HG02610 (cell line): ENCODE results near the gene ZNF234.
A peak's percentile ranks its signal among the peaks of the same experiment; 100 is the strongest.
"Not testable (repeated sequence)": the region's sequence is repeated elsewhere in the genome, so short reads cannot be mapped to it uniquely, and the experiment has no call there.

Experiments used
- ATAC-seq: cut with Tn5 transposase; IDR thresholded peaks from one replicate; pipeline ENCODE4 v1.9.1; 2021; ENCODE audit warnings: mild to moderate bottlenecking, moderate library complexity; ENCODE audit not compliant: unreplicated experiment

The ZNF234 gene

DNA sequence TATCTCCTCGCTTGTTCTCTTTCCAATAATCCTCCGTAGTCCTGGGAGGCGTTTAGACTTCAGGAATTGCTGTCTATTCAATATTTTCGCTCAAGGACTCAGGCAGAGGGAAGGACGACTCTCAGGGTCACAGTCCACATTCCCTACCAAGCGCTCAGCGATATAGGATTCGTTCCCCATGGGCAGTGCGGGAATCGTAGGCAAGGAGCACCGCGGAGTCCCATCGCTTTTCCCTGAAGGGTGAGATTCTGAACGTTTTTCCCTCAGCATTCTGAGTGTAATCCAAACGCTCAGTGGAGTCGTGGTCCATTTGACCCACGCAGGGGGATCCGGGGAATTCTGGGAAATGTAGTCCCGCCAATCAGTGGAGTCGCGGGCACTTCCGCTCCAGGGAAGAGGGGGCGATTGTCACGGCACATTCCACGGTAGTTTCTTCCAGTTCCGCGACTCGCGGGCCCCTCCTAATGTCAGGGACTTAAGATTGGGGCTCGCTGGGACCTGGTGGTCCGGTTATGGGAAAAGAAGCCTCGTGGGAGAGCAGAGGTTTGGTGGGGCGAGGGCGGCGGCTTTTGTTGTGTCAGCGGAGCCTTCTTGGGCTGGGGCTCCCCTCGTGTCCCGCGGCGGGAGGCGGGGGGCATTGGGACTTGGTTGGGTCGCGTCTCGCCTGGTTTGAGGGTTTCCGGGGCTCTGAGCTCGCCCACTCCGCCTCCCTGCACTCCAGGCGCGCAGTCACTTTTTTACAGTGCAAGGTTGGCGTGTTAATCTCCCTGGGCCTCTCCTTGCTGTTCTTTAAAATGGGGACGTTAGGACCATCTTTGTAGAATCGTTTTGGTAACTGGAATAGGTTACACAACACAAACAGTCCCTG lies at the start of gene ZNF234:
Gene ZNF234 (plus strand): TSS at position 364 of the 868 bp plus-strand sequence. CDS start 3,079 bp downstream, outside the sequence.
- ATAC-seq = peak; percentile 54

DNA sequence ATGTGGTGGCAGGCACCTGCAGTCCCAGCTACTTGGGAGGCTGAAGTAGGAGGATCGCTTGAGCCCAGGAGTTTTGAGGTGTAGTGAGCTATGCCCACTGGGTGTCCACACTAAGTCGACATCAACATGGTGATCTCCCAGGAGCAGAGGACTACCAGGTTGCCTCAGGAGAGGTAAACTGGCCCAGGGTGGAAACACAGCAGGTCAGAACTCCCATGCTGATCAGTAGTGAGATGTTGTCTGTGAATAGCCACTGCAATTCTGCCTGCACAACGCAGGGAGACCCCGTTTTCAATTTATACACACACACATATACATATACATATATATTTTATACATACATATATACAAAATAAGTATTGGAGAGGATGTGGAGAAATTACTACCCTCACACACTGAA lies 49.2 kb upstream of the ZNF234 start:
- no peak for ATAC-seq

DNA sequence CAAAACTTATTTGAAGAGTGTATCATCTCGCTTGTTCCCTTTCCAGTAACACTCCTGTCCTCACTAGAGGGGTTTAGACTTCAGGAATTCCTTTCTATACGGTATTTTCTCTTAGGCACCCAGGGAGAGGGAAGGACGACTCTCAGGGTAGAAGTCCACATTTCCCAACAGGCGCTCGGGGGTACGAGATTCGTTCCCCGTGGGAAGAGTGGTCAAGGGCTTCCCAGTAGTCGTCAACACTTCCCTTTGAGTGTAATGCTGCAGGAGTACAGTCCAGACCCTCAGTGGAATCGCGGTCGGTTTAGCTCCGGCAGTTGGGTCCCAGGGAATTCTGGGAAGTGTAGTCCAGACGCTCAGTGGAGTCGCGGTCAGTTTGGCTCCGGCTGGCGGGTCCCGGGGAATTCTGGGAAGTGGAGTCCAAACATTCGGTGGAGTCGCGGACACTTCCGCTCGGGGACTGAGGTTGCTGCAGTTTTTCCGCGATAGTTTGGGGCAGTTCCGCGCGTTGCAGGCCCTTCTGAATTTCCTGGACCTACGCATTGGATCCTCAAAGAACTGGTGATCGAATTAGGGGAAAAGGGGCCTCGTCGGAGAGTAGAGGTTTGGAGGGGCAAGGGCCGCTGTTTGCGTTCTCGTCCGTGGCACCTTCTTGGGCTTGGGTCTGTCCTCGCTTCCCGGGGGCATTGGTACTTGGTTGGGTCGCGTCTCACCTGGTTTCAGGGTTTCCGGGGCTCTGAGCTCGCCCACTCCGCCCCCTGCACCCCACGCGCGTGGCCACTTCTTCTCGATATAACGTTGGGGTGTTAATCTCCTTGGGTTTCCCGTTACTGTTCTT lies 47.2 kb upstream of the ZNF234 start, which contains the start of gene ZNF224:
Gene ZNF224 (plus strand): TSS at position 431 of the 835 bp plus-strand sequence. CDS start 3,513 bp downstream, outside the sequence.
- peak; percentile 71 for ATAC-seq

DNA sequence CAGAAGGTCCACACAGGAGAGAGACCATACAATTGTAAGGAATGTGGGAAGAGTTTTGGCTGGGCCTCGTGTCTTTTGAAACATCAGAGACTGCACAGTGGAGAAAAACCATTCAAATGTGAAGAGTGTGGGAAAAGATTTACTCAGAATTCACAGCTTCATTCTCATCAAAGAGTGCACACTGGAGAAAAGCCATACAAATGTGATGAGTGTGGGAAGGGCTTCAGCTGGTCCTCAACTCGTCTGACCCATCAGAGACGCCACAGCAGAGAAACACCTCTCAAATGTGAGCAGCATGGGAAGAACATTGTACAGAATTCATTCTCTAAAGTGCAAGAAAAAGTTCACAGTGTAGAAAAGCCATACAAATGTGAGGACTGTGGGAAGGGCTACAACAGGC lies 33.6 kb upstream of the ZNF234 start:
- ATAC-seq = no peak

DNA sequence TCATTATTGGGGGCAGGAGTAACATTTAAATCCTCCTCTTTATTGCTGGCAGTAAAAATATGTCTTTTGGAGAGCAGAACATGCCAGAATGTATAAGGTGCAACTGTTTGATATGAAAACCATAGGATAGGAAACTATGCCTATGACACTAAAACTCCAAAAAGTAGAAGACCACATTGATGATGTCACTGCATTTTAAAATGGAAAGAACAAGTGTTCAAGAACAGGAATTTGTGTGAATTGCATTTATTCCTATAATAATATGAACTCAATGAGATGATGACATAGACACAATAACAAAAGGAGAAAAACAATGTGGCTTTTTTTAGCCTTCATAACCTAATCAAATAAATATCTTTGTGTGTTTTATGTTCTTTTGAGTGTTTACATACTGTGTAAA lies 31.9 kb upstream of the ZNF234 start:
- no peak for ATAC-seq

DNA sequence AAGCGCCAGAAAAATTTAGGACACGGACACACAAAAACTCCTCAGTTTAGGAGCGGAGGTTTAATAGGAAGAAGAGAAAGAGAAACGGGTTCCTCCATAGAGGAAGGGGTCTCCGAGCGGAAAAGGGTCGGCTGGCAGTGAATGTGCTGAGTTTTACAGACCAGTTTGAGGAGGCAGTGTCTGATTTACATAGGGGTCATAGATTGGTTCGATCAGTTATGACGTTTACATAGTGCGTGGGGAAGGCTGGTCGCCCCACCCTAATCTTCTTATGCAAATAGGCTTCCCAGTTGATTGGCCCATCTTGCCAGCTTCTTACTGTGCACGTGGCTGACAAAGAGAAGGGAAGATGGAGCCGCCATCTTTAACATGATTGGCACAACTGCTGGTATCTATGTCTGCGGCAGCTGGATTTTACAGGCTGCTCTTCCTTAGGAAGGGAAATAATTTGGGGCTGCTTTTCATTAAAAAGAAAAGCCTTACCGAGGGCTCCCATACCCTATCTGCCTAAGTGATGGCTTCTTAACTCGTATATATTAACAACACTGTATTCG lies 29.4 kb upstream of the ZNF234 start:
- ATAC-seq = no peak

DNA sequence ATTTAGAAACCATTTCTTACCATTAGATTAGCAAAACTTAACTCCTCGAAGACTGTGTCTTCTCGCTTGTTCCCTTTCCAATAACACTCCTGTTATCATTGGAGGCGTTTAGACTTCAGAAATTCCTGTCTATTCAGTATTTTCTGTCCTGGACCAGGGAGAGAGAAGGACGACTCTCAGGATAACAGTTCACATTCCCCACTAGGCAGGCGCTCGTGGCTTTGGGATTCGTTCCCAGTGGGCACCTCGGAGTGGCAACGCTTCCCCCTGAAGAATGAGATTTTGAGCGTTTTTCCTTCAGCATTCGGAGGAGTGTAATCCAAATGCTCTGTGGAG lies 28.6 kb upstream of the ZNF234 start:
- peak; percentile 14 for ATAC-seq

DNA sequence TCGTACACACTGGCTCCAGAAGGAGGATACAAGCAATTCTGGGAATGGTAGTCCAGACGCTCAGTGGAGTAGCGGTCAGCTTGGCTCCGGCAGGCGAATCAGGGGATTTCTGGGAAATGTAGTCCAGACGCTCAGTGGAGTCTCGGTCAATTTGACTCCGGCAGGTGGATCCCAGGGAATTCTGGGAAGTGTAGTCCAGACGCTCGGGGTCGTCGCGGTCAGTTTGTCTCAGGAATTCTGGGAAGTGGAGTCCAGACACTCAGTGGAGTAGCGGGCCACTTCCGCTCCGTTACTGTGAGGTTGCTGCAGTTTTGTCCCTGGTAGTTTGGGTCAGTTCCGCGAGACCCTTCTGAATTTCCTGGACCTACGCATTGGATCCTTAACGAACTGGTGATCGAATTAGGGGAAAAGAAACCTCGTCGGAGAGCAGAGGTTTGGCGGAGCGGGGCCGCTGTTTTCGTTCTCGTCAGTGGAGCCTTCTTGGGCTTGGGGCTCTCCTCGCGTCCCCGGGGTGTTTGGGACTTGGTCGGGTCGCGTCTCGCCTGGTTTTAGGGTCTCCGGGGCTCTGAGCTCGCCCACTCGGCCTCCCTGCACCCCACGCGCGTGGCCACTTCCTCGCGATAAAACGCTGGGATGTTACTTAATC lies 28.1 kb upstream of the ZNF234 start, which contains the start of gene ZNF225:
Gene ZNF225 (plus strand): TSS at position 262 of the 646 bp plus-strand sequence. CDS start 2,429 bp downstream, outside the sequence.
- peak; percentile 90 for ATAC-seq

DNA sequence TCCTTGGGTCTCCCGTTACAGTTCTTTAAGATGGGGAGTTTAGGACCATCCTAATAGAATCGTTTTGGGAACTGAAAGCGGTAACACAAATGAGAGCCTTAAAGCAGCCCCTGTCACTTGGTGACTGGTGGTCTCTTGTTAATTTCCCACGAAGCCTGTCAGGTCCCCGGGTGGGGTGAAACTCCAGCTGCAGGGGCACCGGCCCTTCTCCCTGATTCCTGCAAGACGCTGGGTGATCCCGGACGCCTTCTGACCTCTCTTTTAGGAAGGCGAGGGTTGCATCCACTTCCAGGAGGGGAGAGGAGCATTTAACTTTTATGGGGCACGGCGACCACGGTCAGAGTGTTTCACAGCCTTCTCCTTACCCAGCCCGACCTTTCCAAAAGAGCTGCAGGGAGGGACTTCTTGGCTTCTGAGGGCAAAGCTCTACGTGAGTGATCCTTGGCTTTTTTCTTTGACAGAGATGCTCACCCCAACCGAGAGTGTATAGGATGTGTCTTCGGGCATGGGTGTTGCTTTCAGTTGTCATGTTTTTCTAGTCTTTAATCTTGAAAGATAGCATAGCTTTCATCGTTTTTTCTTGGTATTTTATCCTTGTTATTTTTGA lies 27.5 kb upstream of the ZNF234 start:
- no peak for ATAC-seq

DNA sequence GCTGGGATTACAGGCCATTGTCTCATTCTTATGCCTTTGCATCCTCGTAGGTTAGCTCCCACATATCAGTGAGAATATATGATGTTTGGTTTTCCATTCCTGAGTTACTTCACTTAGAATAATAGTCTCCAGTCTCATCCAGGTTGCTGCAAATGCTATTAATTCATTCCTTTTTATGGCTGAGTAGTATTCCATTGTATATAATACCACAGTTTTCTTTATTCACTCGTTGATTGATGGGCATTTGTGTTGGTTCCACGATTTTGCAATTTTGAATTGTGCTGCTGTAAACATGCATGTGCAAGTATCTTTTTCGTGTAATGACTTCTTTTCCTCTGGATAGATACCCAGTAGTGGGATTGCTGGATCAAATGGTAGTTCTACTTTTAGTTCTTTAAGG lies 20.2 kb upstream of the ZNF234 start:
- not testable (repeated sequence) for ATAC-seq

DNA sequence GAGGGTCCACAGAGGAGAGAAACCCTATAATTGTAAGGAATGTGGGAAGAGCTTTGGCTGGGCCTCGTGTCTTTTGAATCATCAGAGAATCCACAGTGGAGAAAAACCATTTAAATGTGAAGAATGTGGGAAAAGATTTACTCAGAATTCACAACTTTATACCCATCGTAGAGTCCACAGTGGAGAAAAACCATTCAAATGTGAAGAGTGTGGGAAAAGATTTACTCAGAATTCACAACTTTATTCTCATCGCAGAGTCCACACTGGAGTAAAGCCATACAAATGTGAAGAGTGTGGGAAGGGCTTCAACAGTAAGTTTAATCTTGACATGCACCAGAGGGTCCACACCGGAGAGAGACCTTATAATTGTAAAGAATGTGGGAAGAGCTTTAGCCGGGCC lies 9.4 kb upstream of the ZNF234 start:
- ATAC-seq = no peak

DNA sequence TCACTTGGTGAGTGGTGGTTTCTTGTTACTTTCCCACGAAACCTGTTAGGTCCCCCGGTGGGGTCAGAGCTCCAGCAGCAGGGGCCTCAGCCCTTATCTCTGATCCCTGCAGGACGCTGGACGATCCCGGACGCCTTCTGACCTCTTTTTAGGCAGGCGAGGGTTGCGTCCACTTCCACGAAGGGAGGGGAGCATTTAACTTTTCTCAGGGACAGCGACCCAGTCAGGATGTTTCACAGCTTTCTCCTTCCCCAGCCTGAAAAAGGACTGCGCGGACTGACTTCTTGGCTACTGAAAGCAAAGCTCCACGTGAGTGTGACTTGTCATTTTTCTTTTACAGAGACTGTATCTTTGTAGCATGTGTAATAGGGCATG lies 692 bp downstream of the ZNF234 start:
- ATAC-seq = no peak

DNA sequence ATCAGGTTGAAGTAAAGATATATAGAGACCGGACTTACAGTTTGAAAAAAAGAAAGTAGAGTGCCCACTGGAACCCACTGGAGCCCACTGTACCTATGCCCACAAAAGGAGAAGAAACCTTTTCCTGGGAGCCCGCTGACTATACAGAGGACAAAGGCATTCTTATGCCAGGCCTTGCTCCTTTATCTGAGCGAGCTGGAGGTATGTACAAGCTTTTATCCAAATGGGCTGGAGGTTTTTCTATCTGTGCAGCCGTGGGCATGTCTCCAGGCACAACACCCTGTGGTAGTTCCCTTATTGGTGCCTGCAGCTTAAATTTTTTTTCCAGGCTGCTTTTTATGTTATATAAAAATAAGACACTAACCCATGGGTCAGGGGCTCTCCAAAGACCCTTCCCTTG lies 8.4 kb downstream of the ZNF234 start:
- no peak for ATAC-seq

DNA sequence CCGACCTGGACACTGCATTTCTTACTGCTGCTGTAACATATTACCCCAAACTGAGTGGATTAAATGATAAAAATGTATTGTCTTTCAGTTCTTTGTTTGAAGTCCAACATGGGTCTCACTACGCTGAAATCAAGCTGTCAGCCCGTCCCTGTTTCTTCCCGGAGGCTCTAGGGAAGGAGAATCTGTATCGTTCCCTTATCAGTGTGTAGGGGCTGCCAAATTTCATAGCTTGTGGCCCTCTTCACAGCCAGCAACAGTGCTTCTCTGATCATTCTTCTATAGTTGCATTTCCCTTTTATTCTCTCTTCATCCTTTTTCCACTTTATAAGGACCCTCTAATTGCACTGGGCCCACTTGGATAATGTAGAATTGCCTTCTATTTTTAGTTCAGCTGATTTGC lies 10.1 kb downstream of the ZNF234 start:
- no peak for ATAC-seq

DNA sequence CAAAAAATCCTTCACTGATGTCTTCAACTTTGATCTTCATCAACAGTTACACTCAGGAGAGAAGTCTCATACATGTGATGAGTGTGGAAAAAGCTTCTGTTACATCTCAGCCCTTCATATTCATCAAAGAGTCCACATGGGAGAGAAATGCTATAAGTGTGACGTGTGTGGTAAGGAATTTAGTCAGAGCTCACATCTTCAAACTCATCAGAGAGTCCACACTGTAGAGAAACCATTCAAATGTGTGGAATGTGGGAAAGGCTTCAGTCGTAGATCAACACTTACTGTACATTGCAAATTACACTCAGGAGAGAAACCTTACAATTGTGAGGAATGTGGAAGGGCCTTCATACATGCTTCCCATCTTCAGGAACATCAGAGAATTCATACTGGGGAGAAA lies 15.1 kb downstream of the ZNF234 start:
- no peak for ATAC-seq

DNA sequence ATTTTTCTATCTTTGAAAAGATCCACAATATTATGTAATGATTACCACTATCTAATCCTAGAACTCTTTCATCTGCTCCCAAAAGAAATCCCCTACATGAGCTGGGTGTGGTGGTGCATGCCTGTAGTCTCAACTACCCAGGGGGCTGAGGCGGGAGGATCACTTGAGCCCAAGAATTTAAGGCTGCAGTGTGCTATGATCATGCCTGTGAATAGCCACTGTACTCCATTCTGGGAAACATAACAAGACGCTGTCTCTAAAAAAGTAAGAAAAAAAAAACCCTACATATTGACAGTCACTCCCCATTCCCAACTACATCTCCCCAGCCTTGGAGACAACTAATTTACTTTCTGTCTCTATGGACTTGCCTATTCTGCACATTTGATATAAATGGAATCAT lies 22.4 kb downstream of the ZNF234 start:
- no peak for ATAC-seq

DNA sequence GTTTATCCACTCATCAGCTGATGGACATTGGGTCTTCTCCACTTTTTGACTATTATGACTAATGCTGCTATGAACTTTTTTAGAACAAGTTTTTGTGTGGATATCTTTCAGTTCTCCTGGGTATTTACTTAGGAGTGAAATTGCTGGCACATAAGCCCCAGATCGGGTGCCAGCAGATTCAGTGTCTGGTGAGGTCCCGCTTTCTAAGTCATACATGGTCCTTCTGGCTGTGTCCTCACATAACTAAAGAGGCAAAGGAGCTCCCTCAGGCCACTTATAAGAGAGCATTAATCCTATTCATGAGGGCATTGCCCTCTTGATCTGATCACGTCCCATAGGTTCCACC lies 22.9 kb downstream of the ZNF234 start:
- no peak for ATAC-seq

DNA sequence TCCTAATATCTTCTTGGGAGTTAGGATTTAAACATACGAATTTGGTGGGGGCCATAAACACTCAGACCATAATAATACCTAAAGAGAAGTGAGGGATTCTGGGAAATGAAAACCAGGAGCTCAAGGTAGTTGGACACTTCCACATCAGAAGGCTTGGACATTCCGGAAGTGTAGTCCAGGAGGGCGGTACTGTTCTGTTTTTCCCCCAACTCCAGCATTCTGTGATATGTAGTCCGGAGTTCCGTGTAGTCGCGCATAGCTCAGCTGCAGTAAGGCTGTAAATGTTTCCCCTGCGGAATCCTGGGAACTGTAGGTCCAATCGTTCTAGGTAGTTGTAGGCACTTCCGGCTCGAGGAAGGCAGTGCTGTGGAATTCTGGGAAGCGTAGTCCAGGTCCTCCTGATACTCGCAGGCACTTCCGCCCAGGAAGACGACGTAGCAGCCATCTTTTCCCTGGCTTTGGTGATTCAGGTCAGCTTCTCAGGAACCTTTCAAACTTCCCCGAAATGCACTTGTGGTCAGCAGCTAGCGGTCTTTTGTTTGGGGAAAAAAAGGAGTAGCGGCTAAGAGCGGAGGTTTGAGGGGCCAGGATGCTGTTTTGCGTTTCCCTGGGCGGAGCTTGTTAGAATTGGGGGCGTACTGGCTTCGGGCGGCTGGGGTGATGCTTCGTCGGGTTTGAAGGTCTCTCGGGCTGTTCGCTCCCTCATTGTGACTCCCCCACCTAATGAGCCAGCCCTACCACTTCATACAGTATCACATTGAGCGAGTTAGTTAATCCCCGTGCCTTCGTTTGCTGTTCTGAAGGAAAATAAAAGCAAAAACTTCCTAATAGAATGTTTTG lies 23.5 kb downstream of the ZNF234 start, which contains the start of gene ZNF226:
Gene ZNF226 (plus strand): TSS at position 428 of the 840 bp plus-strand sequence. CDS start 4,981 bp downstream, outside the sequence.
- ATAC-seq = peak; percentile 81

DNA sequence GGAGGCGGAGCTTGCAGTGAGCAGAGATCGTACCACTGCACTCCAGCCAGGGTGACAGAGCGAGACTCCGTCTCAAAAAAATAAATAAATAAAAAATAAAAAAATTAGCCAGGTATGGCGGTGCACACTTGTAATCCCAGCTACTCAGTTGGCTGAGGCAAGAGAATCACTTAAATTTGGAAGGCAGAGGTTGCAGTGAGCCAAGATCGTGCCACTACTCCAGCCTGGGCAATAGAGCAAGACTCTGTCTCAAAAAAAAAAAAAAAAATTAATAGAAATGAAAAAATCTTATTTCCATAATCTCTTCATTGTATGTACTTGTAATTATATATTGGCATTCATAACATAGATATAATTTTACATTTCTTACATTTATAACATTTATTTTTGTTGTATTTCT lies 29.3 kb downstream of the ZNF234 start:
- not testable (repeated sequence) for ATAC-seq

DNA sequence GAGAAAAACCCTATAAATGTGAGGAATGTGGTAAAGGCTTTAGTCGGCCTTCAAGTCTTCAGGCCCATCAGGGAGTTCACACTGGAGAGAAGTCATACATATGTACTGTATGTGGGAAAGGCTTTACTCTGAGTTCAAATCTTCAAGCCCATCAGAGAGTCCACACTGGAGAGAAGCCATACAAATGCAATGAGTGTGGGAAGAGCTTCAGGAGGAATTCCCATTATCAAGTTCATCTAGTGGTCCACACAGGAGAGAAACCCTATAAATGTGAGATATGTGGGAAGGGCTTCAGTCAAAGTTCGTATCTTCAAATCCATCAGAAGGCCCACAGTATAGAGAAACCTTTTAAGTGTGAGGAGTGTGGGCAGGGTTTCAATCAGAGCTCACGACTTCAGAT lies 35.2 kb downstream of the ZNF234 start:
- ATAC-seq = no peak
